GM12878 (cell line): ENCODE data around the gene P3R3URF. TPM values are rescaled to one million over a fixed set of nuclear protein-coding genes. Genes with fewer than 3 reads are reported as not detected.

Experiments
- ATAC-seq: fragments of 200-7000 bp; cut with Tn5 transposase; 3 replicates; pipeline ENCODE4 v1.9.1; 2020; ENCODE audit warnings: mild to moderate bottlenecking, moderate library complexity
- BruUV-seq: library from RNA; stranded (reverse); fragments of 400-500 nt; replicated peaks from 2 replicates; lab custom pipeline; 2021; lab: Mats Ljungman, UMichigan
- CTCF ChIA-PET: fragments of 300-600 bp; sonication (Branson Sonifier 250); formaldehyde crosslinking; extraction: SDS; loops from one replicate; lab custom pipeline; 2021; ENCODE audit warnings: inconsistent platforms; lab: Yijun Ruan, JAX
- POLR2A ChIA-PET: fragments of 350-600 bp; formaldehyde crosslinking; extraction: SDS; loops from one replicate; lab custom pipeline; 2021; ENCODE audit warnings: inconsistent platforms; lab: Charles Lee
- RAD21 ChIA-PET: fragments of 300-600 bp; sonication (Branson Sonifier 250); formaldehyde crosslinking; loops from one replicate; lab custom pipeline; 2023; ENCODE audit warnings: antibody characterized with exemption; ENCODE audit not compliant: unreplicated experiment; lab: Charles Lee
- SMC1A ChIA-PET: fragments of 300-600 bp; sonication (Branson Sonifier 250); formaldehyde crosslinking; loops from one replicate; lab custom pipeline; 2023; ENCODE audit not compliant: unreplicated experiment, uncharacterized antibody; lab: Charles Lee
- DNase-seq: peaks from one replicate; pipeline ENCODE4 v3.0.0-alpha.2; 2011; ENCODE audit warnings: low read depth, low spot score
- FAIRE-seq: peaks from 3 replicates; lab custom pipeline; 2011; peaks lifted over from hg19 to GRCh38; lab: Jason Lieb, UNC
- H2AFZ ChIP-seq: 2 replicates; pipeline ENCODE4 v1.6.0; 2011; ENCODE audit warnings: low read depth, low read length, control low read depth; ENCODE audit not compliant: control insufficient read depth
- H3K27ac ChIP-seq: 2 replicates; pipeline ENCODE4 v1.5.1; 2011; ENCODE audit warnings: control low read depth; ENCODE audit not compliant: control insufficient read depth, insufficient read depth
- H3K27me3 ChIP-seq, 2 experiments: replicated peaks in 1 of 2; 2 replicates each; pipeline versions ENCODE4 v1.6.0 to v1.6.1; 2011; ENCODE audit warnings: low read length in 1 of 2; ENCODE audit not compliant: control insufficient read depth in 2 of 2, insufficient read depth in 2 of 2
- H3K36me3 ChIP-seq, 2 experiments: 2 replicates each; pipeline ENCODE4 v1.5.1; 2011; ENCODE audit warnings: low read length in 1 of 2; ENCODE audit not compliant: control insufficient read depth in 2 of 2, insufficient read depth in 2 of 2
- H3K4me1 ChIP-seq: 2 replicates; pipeline ENCODE4 v1.6.1; 2011; ENCODE audit warnings: mild to moderate bottlenecking, low read length, moderate library complexity, mixed read lengths; ENCODE audit not compliant: control insufficient read depth, insufficient read depth
- H3K4me2 ChIP-seq: 2 replicates; pipeline ENCODE4 v1.6.0; 2011; ENCODE audit warnings: control low read depth; ENCODE audit not compliant: control insufficient read depth, insufficient read depth
- H3K4me3 ChIP-seq: fragments of 200-600 bp; sonication (generic); 2 replicates; pipeline ENCODE4 v1.5.1; 2016
- H3K79me2 ChIP-seq: 2 replicates; pipeline ENCODE4 v1.6.0; 2011; ENCODE audit warnings: low read length; ENCODE audit not compliant: control insufficient read depth, insufficient read depth
- H3K9ac ChIP-seq: 2 replicates; pipeline ENCODE4 v1.8.0; 2011; ENCODE audit warnings: low read length, control low read depth, mixed read lengths; ENCODE audit not compliant: control insufficient read depth, insufficient read depth
- H3K9me3 ChIP-seq: replicated peaks from 3 replicates; pipeline ENCODE4 v1.5.1; 2011; ENCODE audit warnings: mild to moderate bottlenecking, low read length; ENCODE audit not compliant: control insufficient read depth, insufficient read depth
- H4K20me1 ChIP-seq: 2 replicates; pipeline ENCODE4 v1.6.0; 2011; ENCODE audit not compliant: control insufficient read depth, insufficient read depth
- BCL11A ChIP-seq: IDR thresholded peaks from 2 replicates; pipeline ENCODE4 v1.6.1; 2011; ENCODE audit warnings: low read depth, low read length
- JUND ChIP-seq: IDR thresholded peaks from 2 replicates; pipeline ENCODE4 v1.6.1; 2012; ENCODE audit warnings: low read depth, mild to moderate bottlenecking, low read length, improper control_type of control experiment, moderate library complexity
- NRF1 ChIP-seq: conservative IDR thresholded peaks from 2 replicates; pipeline ENCODE4 v1.6.1; 2011; ENCODE audit warnings: mild to moderate bottlenecking, low read depth, low read length, improper control_type of control experiment
- SREBF2 ChIP-seq: IDR thresholded peaks from 2 replicates; pipeline ENCODE4 v1.6.1; 2012; ENCODE audit warnings: mild to moderate bottlenecking, low read length
- WGBS: methylation state at CpG from one replicate; pipeline ENCODE4 v1.1.6; 2016; ENCODE audit warnings: low lambda C conversion rate; ENCODE audit not compliant: insufficient replicate concordance, insufficient coverage; ENCODE audit errors: missing lambda C conversion rate; 5-methylcytosine and 5-hydroxymethylcytosine counted together
- in situ Hi-C: fragments of 300-500 bp; cut with MboI; formaldehyde crosslinking; loops from 9 replicates; pipeline ENCODE4 v1.14.3; 2018; ENCODE audit warnings: mixed read lengths
- intact Hi-C: fragments of 100-400 bp; cut with micrococcal nuclease; formaldehyde crosslinking; loops from one replicate; pipeline ENCODE4 v1.14.2; 2022; ENCODE audit not compliant: unreplicated experiment
- polyA plus RNA-seq, 11 experiments: library from polyadenylated mRNA; depleted of rRNA in 4 of 11; unstranded in 6 of 11; stranded (reverse) in 5 of 11; fragments of >200 nt; fragmentation: Nextera tagmentation in 4 of 11; fragmentation: Illumina TruSeq in 1 of 11; extraction: Ambion mirVana in 4 of 11; extraction: Trizol in 1 of 11; gene quantifications; 1 replicate in 1 of 11; 2 replicates in 10 of 11; pipeline versions ENCODE4 v1.2.1 to v1.2.3, GENCODE V29; 2011 to 2016; ENCODE audit warnings: inconsistent platforms in 2 of 11, missing spikeins in 2 of 11, low read depth in 1 of 11
- total RNA-seq, 4 experiments: library from RNA; depleted of rRNA in 3 of 4; stranded (reverse); fragments of >200 nt in 3 of 4; fragmentation: Illumina TruSeq in 1 of 4; extraction: Trizol in 1 of 4; gene quantifications; 2 replicates each; pipeline versions ENCODE4 v1.2.1 to v1.2.3, GENCODE V29; 2013 to 2021
- TF ChIP-seq, protein P1 (sequence below): fragments of 450-650 bp; IDR thresholded peaks from 2 replicates; pipeline ENCODE4 v1.6.1; 2018; ENCODE audit warnings: mild to moderate bottlenecking, low read depth, moderate library complexity; ENCODE audit not compliant: partially characterized antibody
- TF ChIP-seq, protein P2 (sequence below): fragments of 450-650 bp; formaldehyde crosslinking; IDR thresholded peaks from 2 replicates; pipeline ENCODE4 v1.4.0; 2022; ENCODE audit warnings: mild to moderate bottlenecking, moderate library complexity
- TF ChIP-seq, protein P3 (sequence below): fragments of 450-650 bp; IDR thresholded peaks from 2 replicates; pipeline ENCODE4 v1.6.1; 2018; ENCODE audit warnings: borderline replicate concordance, mild to moderate bottlenecking; ENCODE audit not compliant: partially characterized antibody
- TF ChIP-seq, protein P4 (sequence below): IDR thresholded peaks from 2 replicates; pipeline ENCODE4 v1.6.1; 2011; ENCODE audit warnings: low read depth, mild to moderate bottlenecking, low read length, moderate library complexity, borderline replicate concordance; ENCODE audit errors: extremely low read depth

Gene P3R3URF
- total and polyA plus RNA-seq, 10 of the 15 experiments (the other 5 are each of a cell fraction or from before 2014, with no cell fraction given): not detected

DNA sequence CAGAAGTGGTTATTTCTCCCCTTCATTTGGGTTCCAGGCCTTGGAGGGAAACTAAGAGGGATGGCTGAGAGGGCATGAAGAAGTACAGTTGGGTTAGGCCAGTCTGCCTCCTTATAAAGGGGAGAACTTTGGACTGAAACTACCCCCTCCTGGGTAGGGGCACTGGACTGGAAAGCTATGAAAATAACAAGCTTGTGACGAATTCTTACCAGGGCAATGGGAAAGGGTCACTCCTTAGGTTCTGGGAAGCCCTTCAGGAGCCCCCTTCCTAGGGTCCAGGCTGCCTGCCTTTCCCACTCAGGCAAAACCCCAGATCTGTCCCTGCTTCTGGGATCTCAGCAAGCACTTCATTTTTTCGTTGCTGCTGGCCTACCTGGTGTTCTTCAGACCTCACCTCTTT is 9.8 kb upstream of the P3R3URF start (continued):
- TF ChIP-seq, protein P1, sequence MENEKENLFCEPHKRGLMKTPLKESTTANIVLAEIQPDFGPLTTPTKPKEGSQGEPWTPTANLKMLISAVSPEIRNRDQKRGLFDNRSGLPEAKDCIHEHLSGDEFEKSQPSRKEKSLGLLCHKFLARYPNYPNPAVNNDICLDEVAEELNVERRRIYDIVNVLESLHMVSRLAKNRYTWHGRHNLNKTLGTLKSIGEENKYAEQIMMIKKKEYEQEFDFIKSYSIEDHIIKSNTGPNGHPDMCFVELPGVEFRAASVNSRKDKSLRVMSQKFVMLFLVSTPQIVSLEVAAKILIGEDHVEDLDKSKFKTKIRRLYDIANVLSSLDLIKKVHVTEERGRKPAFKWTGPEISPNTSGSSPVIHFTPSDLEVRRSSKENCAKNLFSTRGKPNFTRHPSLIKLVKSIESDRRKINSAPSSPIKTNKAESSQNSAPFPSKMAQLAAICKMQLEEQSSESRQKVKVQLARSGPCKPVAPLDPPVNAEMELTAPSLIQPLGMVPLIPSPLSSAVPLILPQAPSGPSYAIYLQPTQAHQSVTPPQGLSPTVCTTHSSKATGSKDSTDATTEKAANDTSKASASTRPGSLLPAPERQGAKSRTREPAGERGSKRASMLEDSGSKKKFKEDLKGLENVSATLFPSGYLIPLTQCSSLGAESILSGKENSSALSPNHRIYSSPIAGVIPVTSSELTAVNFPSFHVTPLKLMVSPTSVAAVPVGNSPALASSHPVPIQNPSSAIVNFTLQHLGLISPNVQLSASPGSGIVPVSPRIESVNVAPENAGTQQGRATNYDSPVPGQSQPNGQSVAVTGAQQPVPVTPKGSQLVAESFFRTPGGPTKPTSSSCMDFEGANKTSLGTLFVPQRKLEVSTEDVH: no peak
- TF ChIP-seq, protein P2, sequence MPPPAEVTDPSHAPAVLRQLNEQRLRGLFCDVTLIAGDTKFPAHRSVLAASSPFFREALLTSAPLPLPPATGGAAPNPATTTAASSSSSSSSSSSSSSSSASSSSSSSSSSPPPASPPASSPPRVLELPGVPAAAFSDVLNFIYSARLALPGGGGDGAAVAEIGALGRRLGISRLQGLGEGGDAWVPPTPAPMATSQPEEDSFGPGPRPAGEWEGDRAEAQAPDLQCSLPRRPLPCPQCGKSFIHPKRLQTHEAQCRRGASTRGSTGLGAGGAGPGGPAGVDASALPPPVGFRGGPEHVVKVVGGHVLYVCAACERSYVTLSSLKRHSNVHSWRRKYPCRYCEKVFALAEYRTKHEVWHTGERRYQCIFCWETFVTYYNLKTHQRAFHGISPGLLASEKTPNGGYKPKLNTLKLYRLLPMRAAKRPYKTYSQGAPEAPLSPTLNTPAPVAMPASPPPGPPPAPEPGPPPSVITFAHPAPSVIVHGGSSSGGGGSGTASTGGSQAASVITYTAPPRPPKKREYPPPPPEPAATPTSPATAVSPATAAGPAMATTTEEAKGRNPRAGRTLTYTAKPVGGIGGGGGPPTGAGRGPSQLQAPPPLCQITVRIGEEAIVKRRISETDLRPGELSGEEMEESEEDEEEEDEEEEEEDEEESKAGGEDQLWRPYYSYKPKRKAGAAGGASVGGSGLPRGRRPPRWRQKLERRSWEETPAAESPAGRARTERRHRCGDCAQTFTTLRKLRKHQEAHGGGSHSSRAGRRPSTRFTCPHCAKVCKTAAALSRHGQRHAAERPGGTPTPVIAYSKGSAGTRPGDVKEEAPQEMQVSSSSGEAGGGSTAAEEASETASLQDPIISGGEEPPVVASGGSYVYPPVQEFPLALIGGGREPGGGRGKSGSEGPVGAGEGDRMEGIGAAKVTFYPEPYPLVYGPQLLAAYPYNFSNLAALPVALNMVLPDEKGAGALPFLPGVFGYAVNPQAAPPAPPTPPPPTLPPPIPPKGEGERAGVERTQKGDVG (CRISPR knock-in tag): no peak
- TF ChIP-seq SREBF2: no peak

DNA sequence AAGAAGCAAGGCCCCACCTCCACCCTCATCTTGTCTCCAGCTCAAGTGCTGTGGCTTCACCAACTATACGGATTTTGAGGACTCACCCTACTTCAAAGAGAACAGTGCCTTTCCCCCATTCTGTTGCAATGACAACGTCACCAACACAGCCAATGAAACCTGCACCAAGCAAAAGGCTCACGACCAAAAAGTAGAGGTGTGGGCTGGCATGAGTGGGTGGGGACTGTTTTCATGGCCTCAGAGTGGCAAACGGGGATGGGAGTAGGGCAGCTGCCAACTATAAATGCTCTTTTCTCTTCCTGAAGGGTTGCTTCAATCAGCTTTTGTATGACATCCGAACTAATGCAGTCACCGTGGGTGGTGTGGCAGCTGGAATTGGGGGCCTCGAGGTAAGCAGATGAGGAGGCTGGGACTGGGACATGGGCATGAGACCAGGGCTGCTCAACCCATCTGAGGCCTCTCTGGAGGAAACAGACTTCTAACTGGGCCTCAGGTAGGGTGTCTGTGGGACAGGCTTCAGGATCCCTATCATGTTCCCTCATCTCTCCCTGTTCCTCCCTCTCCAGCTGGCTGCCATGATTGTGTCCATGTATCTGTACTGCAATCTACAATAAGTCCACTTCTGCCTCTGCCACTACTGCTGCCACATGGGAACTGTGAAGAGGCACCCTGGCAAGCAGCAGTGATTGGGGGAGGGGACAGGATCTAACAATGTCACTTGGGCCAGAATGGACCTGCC is 8.8 kb upstream of the P3R3URF start:
- Histone ChIP-seq H3K4me3 (no peak overlapping the region), H3K27ac (no peak overlapping the region; the same call in 1 of the 2 replicates), H3K9ac (no peak overlapping the region), H3K27me3 (no peaks in the 10 kb centered on the region), H4K20me1 (no peaks in the 10 kb centered on the region), H3K9me3 (no peaks in the 10 kb centered on the region), H2AFZ (no peak overlapping the region), H3K36me3 (no peaks in the 10 kb centered on the region), H3K4me1 (peaks cover 24% of the 10 kb centered on the region), H3K79me2 (no peaks in the 10 kb centered on the region), H3K4me2 (no peak overlapping the region)
- ATAC-seq: peak; percentile 5; the same call in 2 of the 3 replicates
- no TSS peak for BruUV-seq
- intact Hi-C loops (loop anchor here (10.0 kb wide), 1 partner anchor 500 kb away; the partner anchor contains the start of genes GPBP1L1 and TMEM69), in situ Hi-C loops (no loop called here)
- TF ChIP-seq NRF1 (no peak), JUND (no peak), BCL11A (no peak)
- TF ChIP-seq, protein P3, sequence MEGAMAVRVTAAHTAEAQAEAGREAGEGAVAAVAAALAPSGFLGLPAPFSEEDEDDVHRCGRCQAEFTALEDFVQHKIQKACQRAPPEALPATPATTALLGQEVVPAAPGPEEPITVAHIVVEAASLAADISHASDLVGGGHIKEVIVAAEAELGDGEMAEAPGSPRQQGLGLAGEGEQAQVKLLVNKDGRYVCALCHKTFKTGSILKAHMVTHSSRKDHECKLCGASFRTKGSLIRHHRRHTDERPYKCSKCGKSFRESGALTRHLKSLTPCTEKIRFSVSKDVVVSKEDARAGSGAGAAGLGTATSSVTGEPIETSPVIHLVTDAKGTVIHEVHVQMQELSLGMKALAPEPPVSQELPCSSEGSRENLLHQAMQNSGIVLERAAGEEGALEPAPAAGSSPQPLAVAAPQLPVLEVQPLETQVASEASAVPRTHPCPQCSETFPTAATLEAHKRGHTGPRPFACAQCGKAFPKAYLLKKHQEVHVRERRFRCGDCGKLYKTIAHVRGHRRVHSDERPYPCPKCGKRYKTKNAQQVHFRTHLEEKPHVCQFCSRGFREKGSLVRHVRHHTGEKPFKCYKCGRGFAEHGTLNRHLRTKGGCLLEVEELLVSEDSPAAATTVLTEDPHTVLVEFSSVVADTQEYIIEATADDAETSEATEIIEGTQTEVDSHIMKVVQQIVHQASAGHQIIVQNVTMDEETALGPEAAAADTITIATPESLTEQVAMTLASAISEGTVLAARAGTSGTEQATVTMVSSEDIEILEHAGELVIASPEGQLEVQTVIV: no peak
- TF ChIP-seq, protein P4, sequence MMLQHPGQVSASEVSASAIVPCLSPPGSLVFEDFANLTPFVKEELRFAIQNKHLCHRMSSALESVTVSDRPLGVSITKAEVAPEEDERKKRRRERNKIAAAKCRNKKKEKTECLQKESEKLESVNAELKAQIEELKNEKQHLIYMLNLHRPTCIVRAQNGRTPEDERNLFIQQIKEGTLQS: no peak
- WGBS: 18% methylated on average over 7 of the region's 7 CpGs
- ChIA-PET CTCF (interaction anchor here (5.1 to 17.5 kb wide), 3 partner anchors 13 to 147 kb away, joined by 30 to 293 read pairs (median 108); partner anchors contain the start of gene POMGNT1), RAD21 (interaction anchor here (0.8 to 2.1 kb wide), 2 partner anchors 13 to 118 kb away, joined by 3 to 13 read pairs; partner anchors contain the start of genes LRRC41, POMGNT1 and UQCRH), POLR2A (interaction anchor here (0.6 to 1.1 kb wide), 2 partner anchors 11 to 820 kb away, joined by 3 read pairs; no protein-coding TSS in a partner anchor), SMC1A (interaction anchor here (0.6 to 6.1 kb wide), 6 partner anchors 13 to 148 kb away, joined by 3 to 52 read pairs (median 18); no protein-coding TSS in a partner anchor)
- no peak for DNase-seq
- no peak for FAIRE-seq
